GM12874 (cell line): ENCODE results near the gene USP46.

Experiments used
- TF ChIP-seq, protein P1 (sequence below): IDR thresholded peaks from 2 replicates; pipeline ENCODE4 v1.5.1; 2011; ENCODE audit warnings: low read depth, mild to moderate bottlenecking, control low read depth, low read length, moderate library complexity; ENCODE audit not compliant: insufficient read depth

USP46 gene

GRCh38 chr4:52585379-52585778 is 73.7 kb downstream of the USP46 start:
- TF ChIP-seq, protein P1, sequence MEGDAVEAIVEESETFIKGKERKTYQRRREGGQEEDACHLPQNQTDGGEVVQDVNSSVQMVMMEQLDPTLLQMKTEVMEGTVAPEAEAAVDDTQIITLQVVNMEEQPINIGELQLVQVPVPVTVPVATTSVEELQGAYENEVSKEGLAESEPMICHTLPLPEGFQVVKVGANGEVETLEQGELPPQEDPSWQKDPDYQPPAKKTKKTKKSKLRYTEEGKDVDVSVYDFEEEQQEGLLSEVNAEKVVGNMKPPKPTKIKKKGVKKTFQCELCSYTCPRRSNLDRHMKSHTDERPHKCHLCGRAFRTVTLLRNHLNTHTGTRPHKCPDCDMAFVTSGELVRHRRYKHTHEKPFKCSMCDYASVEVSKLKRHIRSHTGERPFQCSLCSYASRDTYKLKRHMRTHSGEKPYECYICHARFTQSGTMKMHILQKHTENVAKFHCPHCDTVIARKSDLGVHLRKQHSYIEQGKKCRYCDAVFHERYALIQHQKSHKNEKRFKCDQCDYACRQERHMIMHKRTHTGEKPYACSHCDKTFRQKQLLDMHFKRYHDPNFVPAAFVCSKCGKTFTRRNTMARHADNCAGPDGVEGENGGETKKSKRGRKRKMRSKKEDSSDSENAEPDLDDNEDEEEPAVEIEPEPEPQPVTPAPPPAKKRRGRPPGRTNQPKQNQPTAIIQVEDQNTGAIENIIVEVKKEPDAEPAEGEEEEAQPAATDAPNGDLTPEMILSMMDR: no peak

DNA sequence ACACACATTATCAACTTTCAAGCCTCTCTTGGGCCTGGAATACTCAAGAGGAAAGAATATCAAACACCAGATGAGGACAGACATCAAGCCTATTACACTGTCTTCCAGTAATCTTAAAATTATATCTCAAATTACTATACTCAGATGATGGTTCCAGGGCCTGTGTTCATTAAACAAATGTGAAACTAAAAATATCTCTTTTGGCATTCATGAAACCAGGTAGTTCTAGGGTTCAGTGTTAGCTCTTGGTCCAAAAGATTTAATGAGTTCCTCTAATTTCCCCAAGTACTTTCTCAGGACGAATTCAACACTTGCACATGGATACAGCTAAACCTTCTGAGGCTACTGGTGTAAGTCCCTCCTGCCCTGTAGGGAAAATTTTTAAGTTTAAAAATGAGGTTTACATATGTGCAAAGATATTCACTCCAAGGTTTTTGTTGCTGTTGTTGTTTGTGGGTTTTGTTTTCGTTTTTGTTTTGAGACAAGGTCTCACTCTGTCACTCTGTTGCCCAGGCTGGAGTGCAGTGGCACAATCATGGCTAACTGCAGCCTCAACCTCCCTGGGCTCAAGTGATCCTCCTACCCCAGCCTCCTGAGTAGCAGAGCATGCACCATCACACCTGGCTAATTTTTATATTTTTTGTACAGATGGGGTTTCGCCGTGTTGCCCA is 79.4 kb downstream of the USP46 start:
- TF ChIP-seq, protein P1: no peak

- TF ChIP-seq, protein P1: no peak
These were observed 80.2 kb downstream of the USP46 start for GRCh38 chr4:52578951-52579350.

GRCh38 chr4:52577624-52577962 is 81.5 kb downstream of the USP46 start:
- TF ChIP-seq, protein P1: no peak

DNA sequence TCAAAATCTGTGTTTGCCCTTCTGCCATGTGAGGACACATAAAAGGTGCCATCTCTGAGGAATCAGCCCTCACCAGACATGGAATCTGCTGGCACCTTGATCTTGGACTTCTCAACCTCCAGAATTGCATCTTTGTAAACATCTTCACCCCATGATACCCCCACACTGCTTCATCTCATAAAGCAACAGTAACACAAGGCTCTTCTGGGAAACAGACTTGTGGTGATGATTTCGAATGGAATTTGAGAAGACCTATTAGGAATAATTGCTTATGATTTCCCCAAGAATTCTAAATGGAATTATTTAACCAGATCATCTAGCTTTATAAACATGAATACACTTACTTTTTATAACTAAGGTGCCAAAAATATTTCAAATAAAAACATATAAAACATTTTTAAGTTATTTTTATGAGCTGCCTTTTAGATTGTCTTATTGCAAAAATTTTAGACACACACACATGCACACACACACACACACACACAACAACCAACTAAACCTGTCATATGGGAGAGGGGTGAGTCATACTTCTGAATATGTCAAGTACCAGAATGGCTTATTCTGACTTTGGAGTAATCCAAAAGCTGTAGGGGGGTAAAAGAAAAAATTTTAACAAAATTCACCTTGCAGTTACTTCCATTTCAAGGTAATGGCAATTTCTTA is 82.0 kb downstream of the USP46 start:
- TF ChIP-seq, protein P1: no peak

DNA sequence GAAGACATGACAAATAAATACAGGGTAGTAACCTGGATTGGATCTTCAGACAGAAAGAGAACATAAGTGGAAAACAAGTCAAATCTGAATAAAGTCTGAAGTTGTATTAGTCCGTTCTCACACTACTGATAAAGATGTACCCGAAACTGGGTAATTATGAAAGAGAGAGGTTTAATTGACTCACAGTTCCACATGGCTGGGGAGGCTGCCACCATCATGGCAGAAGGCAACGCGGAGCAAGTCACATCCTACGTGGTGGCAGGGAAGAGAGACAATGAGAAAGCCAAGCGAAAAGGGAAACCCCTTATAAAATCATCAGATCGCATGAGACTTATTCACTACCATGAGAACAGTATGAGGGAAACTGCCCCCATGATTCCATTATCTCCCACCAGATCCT is 82.8 kb downstream of the USP46 start:
- TF ChIP-seq, protein P1: no peak

- TF ChIP-seq, protein P1: no peak
These were observed 83.7 kb downstream of the USP46 start for GRCh38 chr4:52575406-52575805.
